Left colon (tissue), 2 donors: Measurements from ENCODE around the gene S100A11. TPM values are rescaled to one million over a fixed set of nuclear protein-coding genes. Genes with fewer than 3 reads are reported as not detected.

Experiments
- ATAC-seq: fragments of 200-7000 bp; cut with Tn5 transposase; one replicate; pipeline ENCODE4 v1.9.1; 2020; ENCODE audit warnings: mild to moderate bottlenecking, moderate library complexity
- DNase-seq, 2 donors: peaks; one replicate each; pipeline ENCODE4 v3.0.0-alpha.2; 2020
- intact Hi-C, 2 donors: fragments of 100-400 bp; cut with DNase I in 1 of 2; cut with micrococcal nuclease in 1 of 2; formaldehyde crosslinking; loops; one replicate each; pipeline versions ENCODE4 v1.11.2 to v1.14.0; 2022; cut with DNase I, micrococcal nuclease
- total RNA-seq, 2 donors: library from RNA; stranded (reverse); fragmentation: NEBNext Ultra II Directional; extraction: Animal tissue kit (Norgen Biotek cat#: 25700); gene quantifications; one replicate each; pipeline ENCODE4 v1.2.1, GENCODE V29; 2021
- donor health status: DM: no; HTN: no; CAD: no.
- donor health status: DM: yes; HTN: yes; CAD: no.

S100A11 gene
- total RNA-seq, 2 donors from 2014 or later, result 115 to 178 TPM

- intact Hi-C loops, result no loop called here
- DNase-seq (peak in 1 of 2 donors; percentile 59), ATAC-seq (peak; percentile 50)
Measured at GRCh38 chr1:152013664-152014237, 23.1 kb downstream of the S100A11 start.

GRCh38 chr1:152009691-152010090, 27.1 kb downstream of the S100A11 start:
- intact Hi-C loops, result no loop called here
- ATAC-seq (no peak), DNase-seq (no peak)

GRCh38 chr1:152007047-152007446, 29.8 kb downstream of the S100A11 start:
- ATAC-seq, result no peak
- intact Hi-C loops, result no loop called here
- no peak for DNase-seq

- DNase-seq (no peak), ATAC-seq (no peak)
Measured at GRCh38 chr1:152005360-152005912, 31.4 kb downstream of the S100A11 start.

GRCh38 chr1:152003846-152004442, 32.9 kb downstream of the S100A11 start:
- DNase-seq (no peak), ATAC-seq (peak; percentile 37)
- intact Hi-C loops, result loop anchor here in 1 of 2 donors (5.0 kb wide), 1 partner anchor 37 kb away; no protein-coding TSS in a partner anchor

More at GRCh38 chr1:152005360-152005912, 31.4 kb downstream of the S100A11 start:
- intact Hi-C loops, result no loop called here

- intact Hi-C loops, result loop anchor here in 1 of 2 donors (5.0 kb wide), 1 partner anchor 36 kb away; no protein-coding TSS in a partner anchor
- no peak for DNase-seq
- ATAC-seq, result no peak
Measured at GRCh38 chr1:152002960-152003359, 33.8 kb downstream of the S100A11 start.

- peak; percentile 74 for ATAC-seq
- intact Hi-C loops, result loop anchor here in 1 of 2 donors (5.0 kb wide), 1 partner anchor 35 kb away; no protein-coding TSS in a partner anchor
- DNase-seq, result peak; percentile 85 to 94
Measured at GRCh38 chr1:152001631-152002584, 34.9 kb downstream of the S100A11 start.

- ATAC-seq (no peak), DNase-seq (no peak)
- intact Hi-C loops, result loop anchor here in 1 of 2 donors (5.0 kb wide), 1 partner anchor 34 kb away; no protein-coding TSS in a partner anchor
Measured at GRCh38 chr1:152000964-152001630, 35.7 kb downstream of the S100A11 start.

- intact Hi-C loops, result loop anchor here in 1 of 2 donors (5.0 kb wide), 1 partner anchor 66 kb away; no protein-coding TSS in a partner anchor
- ATAC-seq, result peak; percentile 28
Measured at GRCh38 chr1:151998611-151999362, 38.0 kb downstream of the S100A11 start.

GRCh38 chr1:151997284-151997570, 39.6 kb downstream of the S100A11 start:
- intact Hi-C loops, result loop anchor here in 1 of 2 donors (5.0 kb wide), 1 partner anchor 65 kb away; no protein-coding TSS in a partner anchor
- no peak for DNase-seq
- ATAC-seq, result no peak

More at GRCh38 chr1:151998611-151999362, 38.0 kb downstream of the S100A11 start:
- no peak for DNase-seq

GRCh38 chr1:151995774-151996173, 41.0 kb downstream of the S100A11 start:
- intact Hi-C loops, result loop anchor here in 1 of 2 donors (5.0 kb wide), 1 partner anchor 63 kb away; no protein-coding TSS in a partner anchor

GRCh38 chr1:151994956-151995355, 41.8 kb downstream of the S100A11 start:
- DNase-seq (no peak), ATAC-seq (no peak)
- intact Hi-C loops, result loop anchor here in 1 of 2 donors (5.0 kb wide), 1 partner anchor 63 kb away; no protein-coding TSS in a partner anchor

More at GRCh38 chr1:151995774-151996173, 41.0 kb downstream of the S100A11 start:
- no peak for ATAC-seq
- DNase-seq, result no peak

- intact Hi-C loops, result no loop called here
- DNase-seq (peak; percentile 87 to 90), ATAC-seq (peak; percentile 68)
Measured at GRCh38 chr1:151993734-151994496, 42.9 kb downstream of the S100A11 start, which contains the start of gene S100A10. Gene S100A10, minus strand, starts transcription at chr1:151993859. Its CDS starts 7,629 bp downstream, at chr1:151986230.

GRCh38 chr1:151993084-151993733, 43.6 kb downstream of the S100A11 start:
- intact Hi-C loops, result no loop called here
- ATAC-seq, result peak; percentile 22
- peak; percentile 51 to 66 for DNase-seq

GRCh38 chr1:151992303-151993083, 44.3 kb downstream of the S100A11 start:
- intact Hi-C loops, result no loop called here
- peak; percentile 62 for ATAC-seq

More at GRCh38 chr1:151992303-151993083, 44.3 kb downstream of the S100A11 start:
- peak; percentile 84 to 95 for DNase-seq
